WERI-Rb-1 (cell line): ENCODE measurements around the gene TRIM36.

ENCODE experiments used
- DNase-seq: peaks from one replicate; pipeline ENCODE4 v3.0.0-alpha.2; 2020
- H3K27ac ChIP-seq: fragments of 250-450 bp; sonication (Bioruptor Pico); 2 replicates; pipeline ENCODE4 v1.5.1; 2020; ENCODE audit warnings: mild to moderate bottlenecking, moderate library complexity
- H3K27me3 ChIP-seq: fragments of 250-450 bp; sonication (Bioruptor Pico); 2 replicates; pipeline ENCODE4 v1.5.1; 2021; ENCODE audit warnings: mild to moderate bottlenecking, low read depth, moderate library complexity; ENCODE audit not compliant: insufficient read depth, severe bottlenecking
- H3K36me3 ChIP-seq: fragments of 250-450 bp; sonication (Bioruptor Pico); 2 replicates; pipeline ENCODE4 v1.5.1; 2020; ENCODE audit warnings: mild to moderate bottlenecking, moderate library complexity
- H3K4me3 ChIP-seq: 2 replicates; pipeline ENCODE4 v1.5.1; 2011; ENCODE audit warnings: low read depth, mild to moderate bottlenecking, control low read depth, low read length
- H3K9me3 ChIP-seq: fragments of 250-450 bp; sonication (Bioruptor Pico); 2 replicates; pipeline ENCODE4 v1.5.1; 2021; ENCODE audit warnings: mild to moderate bottlenecking, moderate library complexity; ENCODE audit not compliant: severe bottlenecking
- CTCF ChIP-seq: IDR thresholded peaks from 2 replicates; pipeline ENCODE4 v1.5.1; 2011; ENCODE audit warnings: low read depth, mild to moderate bottlenecking, control low read depth, inconsistent platforms, low read length

Gene TRIM36, protein sequence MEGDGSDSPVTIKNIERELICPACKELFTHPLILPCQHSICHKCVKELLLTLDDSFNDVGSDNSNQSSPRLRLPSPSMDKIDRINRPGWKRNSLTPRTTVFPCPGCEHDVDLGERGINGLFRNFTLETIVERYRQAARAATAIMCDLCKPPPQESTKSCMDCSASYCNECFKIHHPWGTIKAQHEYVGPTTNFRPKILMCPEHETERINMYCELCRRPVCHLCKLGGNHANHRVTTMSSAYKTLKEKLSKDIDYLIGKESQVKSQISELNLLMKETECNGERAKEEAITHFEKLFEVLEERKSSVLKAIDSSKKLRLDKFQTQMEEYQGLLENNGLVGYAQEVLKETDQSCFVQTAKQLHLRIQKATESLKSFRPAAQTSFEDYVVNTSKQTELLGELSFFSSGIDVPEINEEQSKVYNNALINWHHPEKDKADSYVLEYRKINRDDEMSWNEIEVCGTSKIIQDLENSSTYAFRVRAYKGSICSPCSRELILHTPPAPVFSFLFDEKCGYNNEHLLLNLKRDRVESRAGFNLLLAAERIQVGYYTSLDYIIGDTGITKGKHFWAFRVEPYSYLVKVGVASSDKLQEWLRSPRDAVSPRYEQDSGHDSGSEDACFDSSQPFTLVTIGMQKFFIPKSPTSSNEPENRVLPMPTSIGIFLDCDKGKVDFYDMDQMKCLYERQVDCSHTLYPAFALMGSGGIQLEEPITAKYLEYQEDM

GRCh38 chr5:115169487-115170133 lies at the start of gene TRIM36:
Gene TRIM36 (minus strand): TSS chr5:115169908. CDS start chr5:115169634, 274 bp downstream.
- Histone ChIP-seq H3K9me3 (peaks cover 4% of the 10 kb centered on the region), H3K36me3 (peaks cover 35% of the 10 kb centered on the region), H3K27ac (peak within 1 kb of the TSS; percentile 94), H3K27me3 (no peaks in the 10 kb centered on the region), H3K4me3 (peak within 1 kb of the TSS; percentile 86)
- DNase-seq: peak; percentile 97
- TF ChIP-seq CTCF: peak; percentile 38; the same call in 1 of the 2 replicates

DNA sequence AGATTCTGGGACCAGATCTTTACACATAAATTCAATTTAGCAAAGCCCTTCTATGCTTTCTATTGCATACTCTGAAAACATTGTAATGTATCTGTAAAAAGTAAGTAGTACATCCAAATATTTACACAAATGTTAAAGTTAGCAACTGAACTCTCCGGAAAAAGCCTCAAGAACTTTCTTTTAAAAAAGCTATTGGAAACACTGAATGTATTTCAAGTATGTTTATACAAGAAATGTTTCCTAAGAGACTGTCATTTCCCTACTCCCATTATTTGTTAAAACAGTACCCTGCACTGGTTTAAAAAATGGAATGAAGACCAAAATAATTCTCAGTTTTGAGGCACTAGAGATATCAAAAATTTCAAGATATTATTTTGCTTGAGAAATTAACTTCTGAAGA lies 44.8 kb upstream of the TRIM36 start:
- Histone ChIP-seq H3K9me3 (no peaks in the 10 kb centered on the region), H3K27ac (no peak overlapping the region), H3K36me3 (no peaks in the 10 kb centered on the region; the same call in 1 of the 2 replicates), H3K4me3 (no peak overlapping the region), H3K27me3 (no peaks in the 10 kb centered on the region)
- no peak for DNase-seq
- TF ChIP-seq CTCF: no peak

DNA sequence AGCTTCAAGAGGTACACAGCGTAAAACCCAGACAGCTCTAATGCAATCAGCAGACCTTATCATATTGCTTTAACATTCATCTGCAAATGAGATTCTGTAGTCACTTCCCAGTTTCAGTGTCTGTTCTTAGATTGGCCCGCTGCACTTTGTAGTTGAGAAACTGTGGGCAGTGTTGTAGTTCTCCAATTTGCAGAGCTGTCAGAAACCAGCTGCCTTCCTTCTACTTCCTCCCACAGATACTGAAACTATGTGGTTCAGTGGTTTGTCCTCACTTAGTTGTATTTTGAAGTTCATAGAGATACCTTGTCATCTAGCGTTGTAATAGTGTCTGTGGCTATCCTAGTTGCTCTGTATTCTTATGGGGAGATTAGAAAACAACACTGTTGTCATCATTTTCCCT lies 39.6 kb upstream of the TRIM36 start:
- Histone ChIP-seq H3K9me3 (no peaks in the 10 kb centered on the region), H3K36me3 (no peaks in the 10 kb centered on the region), H3K4me3 (no peak overlapping the region), H3K27me3 (no peaks in the 10 kb centered on the region), H3K27ac (no peak overlapping the region)
- no peak for DNase-seq
- no peak for TF ChIP-seq CTCF

DNA sequence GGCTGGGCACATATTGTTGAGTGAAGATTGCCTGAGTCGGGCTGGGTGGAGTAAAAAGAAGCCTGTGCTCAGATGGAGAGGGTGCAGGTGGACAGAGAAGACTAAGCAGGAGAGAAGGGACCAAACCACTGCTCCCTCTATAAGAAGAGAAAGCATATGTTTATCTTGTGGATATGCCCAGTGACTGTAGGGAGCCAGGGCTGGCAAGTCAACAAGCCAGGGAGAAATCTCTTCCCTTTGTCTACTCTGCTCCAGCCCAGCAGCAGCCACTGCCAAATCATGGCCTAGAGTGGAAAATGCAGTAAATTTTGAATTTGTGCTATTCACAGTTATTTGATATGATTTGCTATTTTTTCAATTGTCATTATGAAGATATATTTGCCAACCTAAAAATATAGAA lies 33.2 kb upstream of the TRIM36 start:
- H3K27ac ChIP-seq: no peak overlapping the region
- no peak overlapping the region for H3K4me3 ChIP-seq
- H3K36me3 ChIP-seq: no peaks in the 10 kb centered on the region
- no peak for DNase-seq
- H3K27me3 ChIP-seq: no peaks in the 10 kb centered on the region
- no peak for TF ChIP-seq CTCF
- H3K9me3 ChIP-seq: no peaks in the 10 kb centered on the region

GRCh38 chr5:115196161-115196560 lies 26.5 kb upstream of the TRIM36 start:
- no peak overlapping the region for H3K27ac ChIP-seq
- TF ChIP-seq CTCF: no peak

More at GRCh38 chr5:115196161-115196560, 26.5 kb upstream of the TRIM36 start:
- no peaks in the 10 kb centered on the region for H3K9me3 ChIP-seq
- no peaks in the 10 kb centered on the region for H3K36me3 ChIP-seq
- no peaks in the 10 kb centered on the region for H3K27me3 ChIP-seq
- no peak for DNase-seq
- H3K4me3 ChIP-seq: no peak overlapping the region
